ENCODE data around the gene CFAP73.
A peak's percentile ranks its signal among the peaks of the same experiment; 100 is the strongest.

CFAP73 gene

DNA sequence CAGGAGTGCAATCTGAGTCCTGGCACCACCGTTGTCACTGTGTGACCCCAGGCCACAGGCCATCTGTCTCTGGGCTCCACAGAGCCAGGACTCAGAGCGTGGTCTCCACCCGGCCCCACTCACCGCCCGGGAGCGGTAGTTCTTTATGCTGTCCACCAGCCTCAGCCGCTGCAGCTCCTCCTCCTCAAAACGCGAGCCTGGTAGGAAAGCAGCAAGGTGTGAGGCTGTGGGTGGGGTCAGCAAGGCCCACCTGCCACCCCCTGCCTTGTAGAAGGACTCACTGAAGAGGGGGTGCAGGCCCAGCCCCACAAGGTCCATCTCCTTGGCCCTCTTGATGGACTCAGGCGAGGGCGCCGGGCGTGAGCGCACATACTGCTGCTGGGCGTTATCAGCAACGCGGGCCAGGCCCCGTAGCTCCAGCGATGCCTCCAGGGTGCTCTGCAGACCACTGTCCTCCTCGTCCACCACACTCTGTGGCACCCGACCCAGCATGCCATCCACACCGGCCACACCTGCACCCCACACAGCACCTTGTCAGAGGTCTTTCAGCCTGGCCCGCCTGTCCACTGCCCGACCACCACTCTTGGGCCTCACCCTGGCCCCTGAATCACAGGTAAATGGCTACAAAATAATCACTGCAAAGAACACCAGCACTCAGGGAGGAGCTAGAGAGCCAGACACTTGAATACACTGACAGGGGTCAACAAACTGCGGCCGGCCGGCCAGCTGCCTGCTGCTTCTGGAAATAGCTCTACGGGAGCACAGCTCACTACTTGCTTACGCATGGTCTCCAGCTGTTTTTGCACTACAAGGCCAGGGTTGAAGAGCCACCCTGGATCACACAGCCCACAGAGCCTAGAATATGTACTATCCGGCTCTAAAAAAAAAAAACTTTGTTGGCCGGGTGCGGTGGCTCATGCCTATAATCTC lies 16.3 kb downstream of the CFAP73 start:
- no peak for DNase-seq (ENCODE audit: low read depth)

DNA sequence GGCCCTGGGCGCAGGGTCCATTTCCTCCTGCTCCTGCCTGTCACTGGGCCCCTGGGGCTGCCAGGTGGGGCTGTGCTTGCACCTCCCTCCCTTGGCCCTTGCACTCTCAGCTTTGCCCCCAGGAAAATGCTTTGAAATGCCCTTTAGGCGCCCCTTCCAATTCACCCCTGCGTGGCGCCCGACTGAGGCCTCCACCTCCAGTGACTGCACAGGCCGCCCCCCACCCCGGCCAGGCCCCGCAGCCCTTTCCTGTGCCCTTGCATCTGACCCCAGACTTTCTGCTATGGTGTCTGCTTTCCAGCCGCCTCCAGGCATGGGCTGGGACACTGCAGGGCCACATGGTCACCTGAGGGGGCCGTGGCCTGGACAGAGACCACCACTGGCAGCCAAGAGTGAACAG lies 18.3 kb downstream of the CFAP73 start:
- no peak for DNase-seq (ENCODE audit: low read depth)

DNA sequence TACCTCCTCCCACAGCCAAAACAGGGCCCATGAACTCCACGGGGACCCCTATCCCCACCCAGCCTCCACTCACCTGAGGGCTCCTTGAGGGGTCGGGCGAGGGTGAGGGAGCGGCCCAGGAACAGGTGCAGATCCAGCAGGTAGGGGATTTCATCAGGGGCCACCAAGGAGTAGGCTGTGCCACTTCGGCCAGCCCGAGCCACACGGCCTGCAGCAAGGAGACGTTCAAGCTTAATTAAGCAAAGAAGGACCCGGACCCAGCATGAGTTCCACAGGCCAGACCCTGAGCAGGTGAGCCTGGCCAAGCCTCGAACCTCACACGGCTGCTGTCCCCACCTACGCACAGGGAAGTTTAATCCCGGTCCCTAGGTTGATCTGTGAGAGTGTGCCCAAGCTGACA lies 20.2 kb downstream of the CFAP73 start:
- DNase-seq (ENCODE audit: low read depth), result no peak

DNA sequence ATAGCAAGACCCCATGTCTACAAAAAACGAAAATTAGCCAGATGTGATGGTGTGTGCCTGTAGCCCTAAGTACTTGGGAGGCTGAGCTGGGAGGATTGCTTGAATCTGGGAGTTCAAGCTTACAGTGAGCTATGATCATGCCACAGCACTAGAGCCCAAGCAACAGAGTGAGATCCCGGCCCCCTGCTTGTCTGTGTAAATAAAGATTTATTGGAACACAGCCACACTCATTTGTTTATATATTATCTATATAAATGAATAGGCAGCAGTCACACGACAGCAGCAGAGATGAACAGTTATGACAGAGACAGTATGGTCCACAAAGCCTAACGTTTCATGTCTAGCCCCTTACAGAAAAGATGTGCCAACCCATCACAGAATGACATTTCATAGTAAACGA lies 20.9 kb downstream of the CFAP73 start:
- DNase-seq (ENCODE audit: low read depth), result no peak

DNA sequence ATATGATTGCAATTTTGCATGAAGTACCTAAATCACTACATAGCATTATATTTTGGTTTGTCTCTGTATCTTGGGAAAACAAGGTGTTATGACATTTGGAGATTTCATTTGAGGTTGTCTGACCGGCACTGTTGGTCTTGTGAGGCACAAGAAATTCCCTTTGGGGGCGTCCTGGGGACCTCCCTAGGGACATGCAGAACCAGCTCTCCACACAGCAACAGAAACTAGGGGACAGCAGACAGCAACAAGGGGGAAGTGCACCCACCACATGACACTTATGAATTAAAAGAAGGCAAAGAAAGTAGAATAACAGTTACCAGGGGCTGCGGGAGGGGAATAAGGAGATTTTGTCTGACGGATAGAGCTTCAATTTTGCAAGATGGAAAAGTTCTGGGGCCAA lies 21.4 kb downstream of the CFAP73 start:
- no peak for DNase-seq (ENCODE audit: low read depth)

DNA sequence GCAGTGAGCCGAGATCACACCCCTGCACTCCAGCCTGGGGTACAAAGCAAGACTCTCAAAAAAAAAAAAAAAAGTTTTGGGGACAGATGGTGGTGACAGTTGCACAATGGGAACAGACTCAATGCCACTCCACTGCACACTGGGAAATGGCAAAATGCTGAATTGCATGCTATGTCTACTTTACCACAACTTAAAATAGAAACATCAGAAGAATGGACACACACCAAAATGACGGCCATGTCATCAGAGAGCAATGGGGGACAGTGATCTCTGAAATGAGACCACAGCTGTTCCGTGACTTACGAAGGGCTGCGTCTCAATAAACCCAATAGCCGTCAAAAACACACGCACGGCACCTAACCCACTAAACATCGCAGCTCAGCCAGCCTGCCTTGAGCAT lies 22.0 kb downstream of the CFAP73 start:
- no peak for DNase-seq (ENCODE audit: low read depth)

DNA sequence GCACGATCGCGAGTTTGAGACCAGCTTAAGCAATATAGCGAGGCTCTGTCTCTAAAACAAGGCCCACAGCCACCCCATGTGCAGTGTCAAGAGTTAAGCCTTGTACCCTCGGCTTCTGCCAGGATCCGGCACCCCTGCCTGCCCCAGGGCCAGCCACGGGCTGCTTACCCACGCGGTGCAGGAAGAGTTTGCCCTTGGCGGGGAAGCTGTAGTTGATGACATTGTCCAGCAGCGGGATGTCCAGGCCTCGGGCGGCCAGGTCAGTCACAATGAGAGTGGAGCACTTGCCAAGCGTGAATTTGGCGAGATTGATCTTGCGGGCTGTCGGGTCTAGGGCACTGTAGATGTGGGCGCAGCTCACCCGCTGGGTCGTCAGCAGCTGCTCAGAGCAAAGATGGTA lies 22.7 kb downstream of the CFAP73 start:
- DNase-seq (ENCODE audit: low read depth), result no peak

DNA sequence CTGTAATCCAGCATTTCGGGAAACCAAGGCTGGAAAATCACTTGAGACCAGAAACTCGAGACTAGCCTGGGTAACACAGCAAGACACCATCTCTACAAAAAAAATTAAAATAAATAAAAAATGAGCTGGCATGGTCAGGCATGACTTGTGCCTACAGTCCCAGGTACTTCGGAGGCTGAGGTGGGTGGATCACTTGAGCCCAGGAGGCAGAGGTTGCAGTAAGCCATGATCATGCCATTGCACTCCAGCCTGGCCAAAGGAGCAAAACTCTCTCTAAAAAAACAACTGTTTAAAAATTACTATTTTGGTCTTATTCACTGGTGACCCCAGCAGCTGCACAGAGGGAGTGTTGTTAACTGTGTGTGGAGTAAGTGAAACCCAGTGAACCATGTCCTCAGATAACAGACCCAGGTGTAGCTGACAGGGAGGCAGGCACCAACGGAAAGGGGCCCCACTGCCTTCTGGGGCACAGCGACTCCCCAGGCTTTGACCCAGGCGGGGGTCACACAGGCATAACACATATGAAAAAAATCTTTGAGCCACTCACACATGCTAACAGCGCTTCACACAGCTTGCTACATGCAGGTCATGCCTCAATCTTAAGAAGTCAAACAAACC lies 23.7 kb downstream of the CFAP73 start:
- DNase-seq (ENCODE audit: low read depth), result no peak

DNA sequence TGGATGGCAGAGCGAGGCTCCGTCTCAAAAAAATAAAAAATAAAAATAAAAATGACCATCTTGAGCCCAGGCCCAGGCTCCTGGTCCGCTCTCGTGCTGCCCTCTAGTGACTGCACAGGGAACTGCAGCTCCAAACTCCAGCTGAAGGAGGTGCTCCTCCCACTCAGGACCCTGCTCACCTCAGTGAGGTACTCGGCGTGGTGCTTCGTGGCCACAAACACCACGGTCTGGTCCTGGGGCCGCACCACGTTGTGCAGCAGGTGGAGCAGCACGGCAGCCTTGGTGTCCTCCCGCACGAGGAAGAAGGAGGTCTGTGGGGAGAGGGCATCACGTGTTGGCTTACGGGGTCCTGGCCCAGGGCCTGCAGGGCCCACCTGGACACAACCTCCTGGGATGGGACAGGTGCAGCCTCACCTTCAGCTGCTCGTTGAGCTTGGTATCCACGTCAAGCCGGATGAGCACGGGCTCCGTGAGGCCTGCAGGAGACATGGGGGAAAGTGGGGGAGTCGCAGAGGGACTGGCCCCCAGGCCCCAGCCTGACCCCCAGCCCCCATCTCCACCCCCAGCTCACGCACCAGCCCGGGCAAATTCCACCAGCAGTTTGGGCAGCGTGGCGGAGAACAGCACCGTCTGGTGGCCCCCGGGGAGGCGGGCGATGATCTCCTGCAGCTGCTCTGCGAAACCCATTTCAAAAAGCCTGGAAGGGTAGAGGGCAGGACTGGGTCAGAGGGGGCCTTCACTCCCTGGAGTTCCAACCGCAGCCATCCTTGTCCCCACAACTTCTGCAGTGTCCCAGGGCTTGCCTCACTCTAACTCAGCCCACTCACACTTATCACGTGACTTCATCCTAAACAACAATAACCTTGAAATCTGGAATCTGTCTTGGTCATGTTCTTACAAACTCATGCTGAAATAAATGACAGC lies 25.2 kb downstream of the CFAP73 start:
- DNase-seq (ENCODE audit: low read depth), result no peak

DNA sequence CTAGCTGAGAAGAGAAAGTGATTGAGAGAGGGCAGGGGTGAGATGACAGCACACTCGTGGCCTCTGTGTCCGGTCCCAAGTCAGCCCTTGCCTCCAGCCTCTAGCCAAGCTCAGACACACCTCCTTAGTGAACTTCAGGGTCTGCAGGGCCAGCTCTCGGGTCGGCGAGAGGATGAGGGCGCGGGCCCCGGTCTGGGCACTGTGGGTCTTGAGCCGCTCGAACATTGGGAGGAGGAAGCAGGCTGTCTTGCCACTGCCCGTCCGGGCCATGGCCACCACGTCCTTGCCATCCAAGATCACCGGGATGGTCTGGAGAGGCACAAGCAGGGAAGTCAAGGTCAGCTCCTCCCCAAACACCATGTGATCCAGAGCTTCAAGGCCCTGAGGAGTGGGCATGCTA lies 29.5 kb downstream of the CFAP73 start:
- DNase-seq (ENCODE audit: low read depth), result no peak

DNA sequence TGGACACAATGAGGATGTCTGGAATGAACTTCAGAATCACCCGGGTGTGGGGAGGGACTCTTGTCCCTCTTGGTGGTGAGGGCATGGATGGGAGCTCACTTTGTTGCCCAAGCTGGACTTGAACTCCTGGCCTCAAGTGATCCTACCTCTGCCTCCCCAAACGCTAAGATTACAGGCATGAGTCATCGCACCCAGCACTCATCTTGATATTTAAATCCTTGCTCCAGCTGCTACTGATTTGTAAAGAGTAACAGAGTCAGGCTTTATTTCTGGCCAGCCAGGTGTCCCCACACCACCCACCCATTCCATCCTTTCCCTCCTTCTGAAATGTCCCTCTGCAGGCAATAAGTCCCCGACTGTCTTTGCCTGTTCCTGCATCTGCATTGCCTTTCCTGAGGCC lies 30.8 kb downstream of the CFAP73 start:
- DNase-seq (ENCODE audit: low read depth), result no peak

DNA sequence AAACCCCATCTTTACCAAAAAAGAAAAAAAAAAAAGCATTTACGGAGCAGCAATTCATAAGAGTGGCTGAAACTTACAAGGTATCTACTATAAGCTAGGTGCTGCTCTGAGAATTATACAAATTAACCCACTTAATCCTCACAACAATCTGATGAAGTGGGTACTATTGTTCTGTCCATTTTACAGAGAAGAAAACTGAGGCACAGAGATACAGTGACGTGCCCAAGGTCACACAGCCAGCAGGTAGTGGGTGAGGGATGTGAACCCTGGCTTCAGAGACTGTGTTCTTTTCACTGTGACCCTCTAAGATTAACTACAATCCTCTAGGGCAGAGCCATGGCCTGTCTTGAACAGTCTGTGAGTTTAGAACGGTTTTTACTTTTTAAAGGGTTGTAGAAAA lies 32.5 kb downstream of the CFAP73 start:
- no peak for DNase-seq (ENCODE audit: low read depth)

DNA sequence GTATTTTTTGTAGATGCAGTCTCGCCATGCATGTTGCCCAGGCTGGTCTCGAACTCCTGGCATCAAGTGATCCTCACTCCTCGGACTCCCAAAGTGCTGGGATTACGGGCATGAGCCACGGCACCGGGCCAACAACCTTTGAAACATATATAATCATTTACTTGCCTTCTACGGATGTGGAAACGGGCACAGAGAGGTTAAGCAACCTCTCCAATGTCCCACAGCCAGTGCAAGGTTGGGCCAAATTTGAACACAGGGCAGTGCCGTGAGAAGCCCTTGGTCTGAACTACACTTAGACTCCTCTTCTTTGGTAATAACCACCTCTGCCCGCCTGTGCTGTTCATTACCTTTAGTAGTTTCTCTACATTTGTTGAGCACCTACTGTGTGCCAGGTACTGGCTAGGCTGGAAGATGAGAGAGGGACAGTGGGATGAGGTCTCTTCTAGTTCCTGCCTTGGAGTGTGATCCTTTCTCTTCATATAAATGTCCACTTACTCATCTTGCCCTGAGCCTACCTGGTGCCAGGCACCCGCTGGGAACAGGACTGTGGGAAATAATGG lies 33.6 kb downstream of the CFAP73 start:
- no peak for DNase-seq (ENCODE audit: low read depth)

DNA sequence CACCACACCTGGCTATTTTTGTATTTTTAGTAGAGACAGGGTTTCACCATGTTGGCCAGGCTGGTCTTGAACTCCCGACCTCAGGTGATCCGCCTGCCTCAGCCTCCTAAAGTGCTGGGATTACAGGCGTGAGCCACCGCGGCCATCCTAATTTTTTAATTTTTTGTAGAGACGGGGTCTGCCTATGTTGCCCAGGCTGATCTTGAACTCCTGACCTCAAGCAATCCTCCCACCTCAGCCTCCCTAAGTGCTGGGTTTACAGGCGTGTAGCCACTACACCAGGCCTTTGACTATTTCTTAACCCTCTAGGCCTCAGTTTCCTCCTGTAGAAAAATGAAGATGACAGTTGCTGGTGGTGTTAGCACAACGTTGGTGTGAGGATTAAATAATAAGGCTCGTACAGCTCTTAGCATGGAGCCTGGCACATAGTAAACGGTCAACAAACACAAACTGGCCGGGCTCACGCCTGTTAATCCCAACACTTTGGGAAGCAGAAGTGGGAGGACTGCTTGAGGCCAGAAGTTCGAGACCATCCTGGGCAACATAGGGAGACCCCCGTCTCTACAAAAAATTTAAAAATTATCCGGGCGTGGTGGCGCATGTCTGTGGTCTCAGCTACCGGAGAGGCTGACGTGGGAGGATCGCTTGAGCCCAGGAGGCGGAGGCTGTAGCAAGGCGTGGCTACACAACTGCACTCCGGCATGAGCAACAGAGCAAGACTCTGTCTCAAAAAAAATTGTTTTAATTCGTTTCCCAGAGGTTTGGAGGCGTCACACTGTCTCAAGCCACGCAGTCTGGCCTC lies 34.8 kb downstream of the CFAP73 start:
- DNase-seq (ENCODE audit: low read depth), result peak; percentile 73

DNA sequence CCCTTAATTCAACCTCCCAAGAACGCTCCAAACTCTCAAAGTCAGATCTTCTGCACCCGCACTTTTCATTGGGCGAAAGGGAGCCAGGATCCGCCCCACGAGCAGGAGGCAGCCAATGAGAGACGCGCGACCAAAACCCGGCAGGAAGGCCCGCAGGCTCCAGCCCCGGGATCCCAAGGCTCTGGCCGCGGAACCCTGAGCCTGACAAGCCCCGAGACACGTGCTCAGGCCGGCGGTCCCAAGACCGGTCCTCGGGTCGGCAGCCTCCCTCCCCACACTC lies 35.3 kb downstream of the CFAP73 start:
- DNase-seq (ENCODE audit: low read depth), result no peak

DNA sequence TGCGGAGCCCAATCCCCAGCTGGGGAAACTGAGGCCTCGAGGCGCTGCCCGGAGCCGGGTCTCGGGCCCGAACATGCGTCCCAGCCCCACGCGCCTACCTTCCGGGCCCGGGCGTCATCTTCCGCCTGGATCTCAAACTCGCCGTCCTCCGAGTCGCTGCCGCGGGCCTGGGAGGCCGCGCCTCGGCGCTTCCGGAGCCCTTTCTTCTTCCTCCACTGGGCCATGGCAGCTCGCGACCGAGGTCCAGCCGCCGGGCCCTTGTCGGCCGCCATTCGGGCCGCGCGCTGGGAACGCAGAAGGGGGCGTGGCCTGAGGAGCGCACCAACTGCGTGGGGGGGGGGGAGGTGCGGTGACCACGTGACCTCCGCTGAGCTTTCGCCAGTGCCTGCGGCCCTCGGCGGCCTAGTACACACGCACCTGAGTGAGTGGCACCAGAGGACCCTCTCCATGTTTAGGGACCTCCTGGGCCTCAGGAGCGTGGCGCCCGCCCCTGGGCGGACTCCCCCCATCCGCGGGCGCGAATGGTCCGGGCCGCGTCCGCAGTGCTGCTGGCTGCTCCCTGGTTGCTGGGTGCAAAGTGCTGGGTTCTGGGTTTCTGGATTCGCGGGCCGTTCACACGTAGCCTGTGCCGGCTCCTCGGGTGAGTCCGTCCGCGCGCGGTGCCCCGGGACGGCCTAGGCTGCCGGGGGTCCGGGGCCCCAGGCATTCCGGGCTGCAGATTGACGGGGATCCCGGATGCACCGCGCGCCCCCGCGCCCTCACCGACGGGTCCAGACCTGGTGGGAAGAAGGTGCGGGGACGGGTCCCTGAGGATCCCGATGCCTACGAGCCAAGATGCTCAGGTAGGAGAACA lies 35.9 kb downstream of the CFAP73 start, which contains the start of the genes DDX54 and RITA1:
Gene DDX54 (minus strand): TSS at position 299 of the 853 bp plus-strand sequence. CDS start 27 bp downstream, at position 272.
Gene RITA1 (plus strand): TSS at position 542 of the 853 bp plus-strand sequence. CDS start 1,026 bp downstream, outside the sequence.
- DNase-seq (ENCODE audit: low read depth), result peak; percentile 20

DNA sequence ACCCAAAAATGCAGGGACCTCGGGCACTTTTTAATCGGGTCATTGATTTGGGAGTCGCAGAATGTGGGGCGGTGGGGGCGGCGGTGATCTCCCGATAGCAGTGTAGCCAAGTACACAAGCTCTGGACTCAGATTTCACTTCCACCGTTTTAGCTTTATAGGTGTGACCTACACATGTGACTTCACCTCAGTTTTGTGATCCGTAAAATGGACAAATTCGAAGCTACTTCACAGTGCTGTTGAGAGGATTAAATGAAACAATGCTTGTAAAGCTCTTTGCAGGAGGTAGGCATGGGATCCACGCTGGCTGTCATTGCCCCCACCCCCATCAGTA lies 36.5 kb downstream of the CFAP73 start:
- no peak for DNase-seq (ENCODE audit: low read depth)

DNA sequence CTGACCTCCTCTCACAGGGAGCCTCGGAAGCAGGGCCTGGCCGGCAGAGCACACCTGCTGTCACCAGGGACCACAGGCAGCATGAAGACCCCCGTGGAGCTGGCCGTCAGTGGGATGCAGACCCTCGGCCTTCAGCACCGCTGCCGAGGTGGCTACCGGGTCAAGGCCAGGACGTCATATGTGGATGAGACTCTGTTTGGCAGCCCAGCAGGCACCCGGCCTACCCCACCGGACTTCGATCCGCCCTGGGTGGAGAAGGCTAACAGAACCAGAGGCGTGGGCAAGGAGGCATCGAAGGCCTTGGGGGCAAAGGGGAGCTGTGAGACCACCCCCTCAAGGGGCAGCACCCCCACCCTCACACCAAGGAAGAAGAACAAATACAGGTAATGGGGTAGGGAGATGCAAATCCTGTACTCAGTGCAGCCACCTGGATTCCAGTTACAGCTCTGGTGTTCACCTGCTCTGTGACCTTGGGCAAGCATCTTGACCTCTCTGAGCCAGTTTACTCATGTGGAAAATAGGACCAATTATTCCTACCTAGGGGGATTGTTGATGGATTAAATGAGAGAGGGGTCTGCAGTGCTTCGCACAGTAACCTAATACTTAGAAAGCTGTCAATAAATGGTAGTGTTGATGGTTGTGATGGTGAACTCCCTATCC lies 37.3 kb downstream of the CFAP73 start:
- DNase-seq (ENCODE audit: low read depth), result no peak

DNA sequence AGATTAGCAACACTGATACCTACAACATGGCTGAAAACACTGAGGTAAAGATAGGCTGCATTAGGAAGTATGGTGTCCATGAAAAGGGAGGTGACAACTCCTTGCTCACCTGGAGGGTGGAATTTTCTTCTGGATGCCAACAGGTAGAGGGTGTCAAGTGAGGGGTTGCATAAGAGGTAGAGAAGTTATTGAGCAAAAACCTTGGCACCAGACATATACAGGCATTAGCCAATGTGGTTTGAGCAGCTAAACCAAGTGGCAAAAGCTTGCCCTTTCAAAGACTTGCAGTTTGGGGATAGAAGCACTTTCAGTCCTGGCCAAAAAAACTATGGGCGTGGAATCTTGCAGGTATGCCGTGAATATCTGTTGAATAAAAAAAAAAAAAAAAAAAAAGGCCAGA lies 39.8 kb downstream of the CFAP73 start:
- DNase-seq (ENCODE audit: low read depth), result no peak

DNA sequence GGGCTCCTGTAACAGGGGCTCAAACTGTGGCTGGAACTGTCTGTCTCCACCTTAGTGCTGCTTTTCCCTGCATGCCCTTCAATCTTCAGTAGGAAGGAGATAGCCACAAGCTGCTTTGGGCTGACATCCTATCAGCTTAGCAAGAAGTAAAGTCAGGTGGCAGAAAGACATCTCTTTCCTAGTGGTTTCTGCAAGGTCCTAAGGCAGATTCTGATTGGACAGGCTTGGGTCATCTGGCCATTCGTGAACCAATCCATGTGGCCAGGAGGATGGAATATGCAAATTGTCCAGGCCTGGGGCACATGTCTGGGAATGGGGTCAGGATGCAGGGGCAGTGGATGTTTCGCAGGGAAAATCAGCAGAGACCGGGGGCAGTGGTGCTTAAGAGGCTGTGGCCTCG lies 41.2 kb downstream of the CFAP73 start:
- DNase-seq (ENCODE audit: low read depth), result no peak

Data from GM04503 (cell line).